H9 (cell line): Measurements from ENCODE around the gene PDK2. TPM values are rescaled to one million over a fixed set of nuclear protein-coding genes. Genes with fewer than 3 reads are reported as not detected.

ENCODE experiments used
- DNase-seq: peaks from one replicate; pipeline ENCODE4 v3.0.0-alpha.2; 2017
- H2AFZ ChIP-seq: one replicate; pipeline ENCODE4 v1.6.1; 2013; ENCODE audit warnings: mild to moderate bottlenecking, low read length, control low read depth, moderate library complexity
- H2AK5ac ChIP-seq: 2 replicates; pipeline ENCODE4 v1.6.1; 2013; ENCODE audit warnings: low read length, control low read depth, mixed read lengths; ENCODE audit not compliant: insufficient read length
- H2BK120ac ChIP-seq: one replicate; pipeline ENCODE4 v1.6.1; 2013; ENCODE audit warnings: low read depth, mild to moderate bottlenecking, low read length, control low read depth, inconsistent platforms; ENCODE audit not compliant: poor library complexity, severe bottlenecking
- H2BK12ac ChIP-seq: 2 replicates; pipeline ENCODE4 v1.6.1; 2013; ENCODE audit warnings: low read length, control low read depth, mixed read lengths, low read depth; ENCODE audit not compliant: insufficient read length
- H2BK15ac ChIP-seq: 2 replicates; pipeline ENCODE4 v1.6.1; 2013; ENCODE audit warnings: low read depth, low read length, control low read depth
- H2BK20ac ChIP-seq: one replicate; pipeline ENCODE4 v1.6.1; 2013; ENCODE audit warnings: low read depth, mild to moderate bottlenecking, low read length, control low read depth, inconsistent platforms; ENCODE audit not compliant: poor library complexity, severe bottlenecking
- H2BK5ac ChIP-seq: 2 replicates; pipeline ENCODE4 v1.6.1; 2013; ENCODE audit warnings: low read length, control low read depth, mixed read lengths; ENCODE audit not compliant: insufficient read length
- H3K14ac ChIP-seq: 2 replicates; pipeline ENCODE4 v1.6.1; 2013; ENCODE audit warnings: low read length, control low read depth; ENCODE audit not compliant: insufficient read depth
- H3K18ac ChIP-seq: 2 replicates; pipeline ENCODE4 v1.6.1; 2013; ENCODE audit warnings: low read depth, mild to moderate bottlenecking, mixed read lengths, low read length, control low read depth; ENCODE audit not compliant: insufficient read length
- H3K23ac ChIP-seq: 2 replicates; pipeline ENCODE4 v1.6.1; 2013; ENCODE audit warnings: low read length, control low read depth, mixed read lengths, low read depth; ENCODE audit not compliant: insufficient read length
- H3K23me2 ChIP-seq: 2 replicates; pipeline ENCODE4 v1.6.1; 2013; ENCODE audit warnings: low read depth, mild to moderate bottlenecking, mixed read lengths, low read length, control low read depth; ENCODE audit not compliant: insufficient read length, poor library complexity, severe bottlenecking
- H3K27ac ChIP-seq: 2 replicates; pipeline ENCODE4 v1.5.1; 2013; ENCODE audit warnings: low read length, control low read depth, mixed read lengths, low read depth; ENCODE audit not compliant: insufficient read length
- H3K27me3 ChIP-seq: 2 replicates; pipeline ENCODE4 v1.6.1; 2013; ENCODE audit warnings: low read length, control low read depth, inconsistent platforms; ENCODE audit not compliant: insufficient read depth
- H3K4ac ChIP-seq: 2 replicates; pipeline ENCODE4 v1.6.1; 2013; ENCODE audit warnings: low read depth, mild to moderate bottlenecking, control low read depth, inconsistent platforms, low read length, moderate library complexity
- H3K4me1 ChIP-seq: 2 replicates; pipeline ENCODE4 v1.6.1; 2013; ENCODE audit warnings: low read length, control low read depth, inconsistent platforms; ENCODE audit not compliant: insufficient read depth
- H3K4me2 ChIP-seq: 2 replicates; pipeline ENCODE4 v1.6.1; 2013; ENCODE audit warnings: low read length, control low read depth, mixed read lengths; ENCODE audit not compliant: insufficient read length, insufficient read depth
- H3K56ac ChIP-seq: 2 replicates; pipeline ENCODE4 v1.6.1; 2013; ENCODE audit warnings: low read depth, mild to moderate bottlenecking, mixed read lengths, low read length, control low read depth; ENCODE audit not compliant: insufficient read length
- H3K79me1 ChIP-seq: 2 replicates; pipeline ENCODE4 v1.6.1; 2013; ENCODE audit warnings: low read depth, mild to moderate bottlenecking, moderate library complexity, low read length, control low read depth, inconsistent platforms; ENCODE audit not compliant: insufficient read depth, poor library complexity, severe bottlenecking
- H3K79me2 ChIP-seq: 2 replicates; pipeline ENCODE4 v1.6.1; 2013; ENCODE audit warnings: low read length, control low read depth, inconsistent platforms; ENCODE audit not compliant: insufficient read depth
- H3K9ac ChIP-seq: 2 replicates; pipeline ENCODE4 v1.6.1; 2013; ENCODE audit warnings: low read length, control low read depth, mixed read lengths; ENCODE audit not compliant: insufficient read length; ENCODE audit errors: extremely low read depth
- H3K9me3 ChIP-seq: one replicate; pipeline ENCODE4 v1.6.1; 2013; ENCODE audit warnings: low read depth, low read length, inconsistent platforms; ENCODE audit not compliant: control insufficient read depth
- H3T11ph ChIP-seq: one replicate; pipeline ENCODE4 v1.6.1; 2013; ENCODE audit warnings: mild to moderate bottlenecking, low read length, control low read depth, inconsistent platforms
- H4K20me1 ChIP-seq: one replicate; pipeline ENCODE4 v1.6.1; 2013; ENCODE audit not compliant: control insufficient read depth, insufficient read length, insufficient read depth
- H4K5ac ChIP-seq: 2 replicates; pipeline ENCODE4 v1.6.1; 2013; ENCODE audit warnings: low read depth, mild to moderate bottlenecking, mixed read lengths, low read length, control low read depth; ENCODE audit not compliant: insufficient read length
- H4K8ac ChIP-seq: replicated peaks from 2 replicates; pipeline ENCODE4 v1.6.1; 2013; ENCODE audit warnings: low read length, control low read depth, mixed read lengths, low read depth; ENCODE audit not compliant: insufficient read length
- H4K91ac ChIP-seq: 2 replicates; pipeline ENCODE4 v1.6.1; 2013; ENCODE audit warnings: low read depth, mild to moderate bottlenecking, moderate library complexity, mixed read lengths, low read length, control low read depth; ENCODE audit not compliant: insufficient read length
- H3K27ac Mint-ChIP-seq, 3 experiments: 2 replicates in 2 of 3; 3 replicates in 1 of 3; pipeline ENCODE4 v1.8.0; 2020 to 2021; ENCODE audit warnings: mixed read lengths in 3 of 3, mild to moderate bottlenecking in 1 of 3, moderate library complexity in 1 of 3
- H3K27me3 Mint-ChIP-seq: 2 replicates; pipeline ENCODE4 v1.8.0; 2021; ENCODE audit warnings: low read depth, mild to moderate bottlenecking, moderate library complexity, mixed read lengths
- H3K36me3 Mint-ChIP-seq, 3 experiments: 2 replicates in 2 of 3; 3 replicates in 1 of 3; pipeline ENCODE4 v1.8.0; 2020 to 2021; ENCODE audit warnings: low read depth in 3 of 3, mixed read lengths in 3 of 3; ENCODE audit not compliant: insufficient read depth in 1 of 3
- H3K4me1 Mint-ChIP-seq, 2 experiments: 2 replicates each; pipeline ENCODE4 v1.8.0; 2020; ENCODE audit warnings: mixed read lengths in 2 of 2
- H3K4me3 Mint-ChIP-seq, 2 experiments: 2 replicates in 1 of 2; 3 replicates in 1 of 2; pipeline ENCODE4 v1.8.0; 2020 to 2021; ENCODE audit warnings: mild to moderate bottlenecking in 2 of 2, mixed read lengths in 2 of 2, moderate library complexity in 1 of 2
- H3K9me3 Mint-ChIP-seq, 2 experiments: 2 replicates in 1 of 2; 3 replicates in 1 of 2; pipeline ENCODE4 v1.8.0; 2020; ENCODE audit warnings: mild to moderate bottlenecking in 2 of 2, mixed read lengths in 2 of 2, moderate library complexity in 1 of 2
- CTCF ChIP-seq: fragments of 200-600 bp; sonication (generic); conservative IDR thresholded peaks from 3 replicates; pipeline ENCODE4 v1.8.0; 2021; ENCODE audit warnings: antibody characterized with exemption, mild to moderate bottlenecking
- WGBS: extraction: QIAGEN DNeasy Blood & Tissue Kit; methylation state at CpG from one replicate; pipeline ENCODE4 v1.1.7; 2013; ENCODE audit warnings: missing lambda C conversion rate, low lambda C conversion rate, mixed read lengths; ENCODE audit not compliant: insufficient read length; ENCODE audit errors: extremely low coverage; 5-methylcytosine and 5-hydroxymethylcytosine counted together
- total RNA-seq: library from RNA; stranded (reverse); gene quantifications from 2 replicates; pipeline ENCODE4 v1.2.1, GENCODE V29; 2021

The PDK2 gene
- total RNA-seq, 1 experiment from 2014 or later, result 19.9 TPM

DNA sequence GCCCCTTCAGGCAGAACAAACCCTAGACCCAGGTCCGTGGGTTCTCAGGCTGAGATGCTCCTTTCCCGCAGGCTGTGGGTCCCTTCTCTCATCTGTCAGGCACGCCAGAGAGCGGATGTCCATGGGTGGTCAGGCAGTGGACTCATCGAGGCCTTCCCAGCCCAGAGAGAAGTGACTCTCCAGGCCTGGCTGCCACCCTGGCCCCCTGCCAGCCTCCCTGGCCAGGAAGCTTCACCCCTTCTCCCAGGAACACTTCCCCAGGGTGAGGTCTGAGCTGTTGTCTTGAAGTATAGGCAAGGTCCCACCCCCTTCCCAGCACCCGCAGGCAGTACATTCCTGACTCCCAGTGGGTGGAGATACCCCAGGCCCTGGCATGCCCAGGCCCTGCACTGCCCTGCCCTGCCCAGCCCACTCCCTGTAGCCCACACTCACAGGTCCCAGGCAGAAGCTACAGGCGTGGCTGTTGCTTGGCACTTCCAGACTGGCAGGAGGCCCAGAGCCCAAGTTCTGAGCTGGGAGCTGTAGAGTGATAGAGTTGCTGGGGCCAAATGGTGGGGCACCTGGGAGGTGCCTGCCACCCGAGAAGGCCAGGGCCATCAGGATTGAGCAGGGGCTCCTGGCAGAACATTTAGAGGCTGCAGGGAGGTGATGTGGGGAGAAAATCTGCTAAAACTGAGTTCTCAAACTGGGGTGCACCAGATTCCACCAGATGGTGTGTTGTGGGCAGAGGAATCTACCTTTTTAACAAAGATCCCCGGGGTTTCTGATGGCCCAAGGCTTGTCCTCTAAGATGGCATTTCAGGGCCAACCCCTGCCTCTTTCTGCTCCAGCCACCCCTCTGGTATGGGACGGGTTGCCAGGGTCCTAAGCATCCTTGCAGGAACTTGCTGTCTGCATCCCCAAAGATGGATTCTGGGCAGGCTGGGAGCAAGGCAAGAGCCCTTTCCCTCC, 32.6 kb upstream of the PDK2 start:
- Histone ChIP-seq H3K27ac (no peak overlapping the region), H2AFZ (no peak overlapping the region), H3K9me3 (no peaks in the 10 kb centered on the region), H2AK5ac (no peak overlapping the region), H3K23me2 (no peaks in the 10 kb centered on the region), H2BK15ac (no peak overlapping the region), H2BK20ac (no peak overlapping the region), H4K91ac (no peak overlapping the region), H3K27me3 (no peaks in the 10 kb centered on the region), H4K5ac (no peak overlapping the region), H3T11ph (no peak overlapping the region), H3K14ac (no peak overlapping the region), H2BK5ac (no peak overlapping the region), H2BK12ac (no peak overlapping the region), H4K8ac (no peak overlapping the region), H3K18ac (no peak overlapping the region), H3K9ac (no peak overlapping the region), H3K4me1 (0 out of 2 replicates have a peak, but pooled peaks cover 2% of the 10 kb centered on the region), H3K4ac (no peak overlapping the region), H3K79me1 (no peaks in the 10 kb centered on the region), H2BK120ac (no peak overlapping the region), H3K4me2 (no peak overlapping the region), H3K23ac (no peak overlapping the region), H3K56ac (no peak overlapping the region), H4K20me1 (no peaks in the 10 kb centered on the region), H3K79me2 (no peaks in the 10 kb centered on the region)
- no peaks in the 10 kb centered on the region for H3K36me3 Mint-ChIP-seq
- DNase-seq, result no peak
- no peak overlapping the region for H3K27ac Mint-ChIP-seq
- H3K4me3 Mint-ChIP-seq, result no peak overlapping the region
- no peak for TF ChIP-seq CTCF
- peaks cover 12% of the 10 kb centered on the region for H3K27me3 Mint-ChIP-seq
- peaks cover 20 to 22% of the 10 kb centered on the region in 2 experiments for H3K4me1 Mint-ChIP-seq
- no peaks in the 10 kb centered on the region for H3K9me3 Mint-ChIP-seq
- WGBS, result no CpG with 5 or more reads among the region's 10 CpGs
